ENCODE results near the gene GTPBP3.

GTPBP3 gene

DNA sequence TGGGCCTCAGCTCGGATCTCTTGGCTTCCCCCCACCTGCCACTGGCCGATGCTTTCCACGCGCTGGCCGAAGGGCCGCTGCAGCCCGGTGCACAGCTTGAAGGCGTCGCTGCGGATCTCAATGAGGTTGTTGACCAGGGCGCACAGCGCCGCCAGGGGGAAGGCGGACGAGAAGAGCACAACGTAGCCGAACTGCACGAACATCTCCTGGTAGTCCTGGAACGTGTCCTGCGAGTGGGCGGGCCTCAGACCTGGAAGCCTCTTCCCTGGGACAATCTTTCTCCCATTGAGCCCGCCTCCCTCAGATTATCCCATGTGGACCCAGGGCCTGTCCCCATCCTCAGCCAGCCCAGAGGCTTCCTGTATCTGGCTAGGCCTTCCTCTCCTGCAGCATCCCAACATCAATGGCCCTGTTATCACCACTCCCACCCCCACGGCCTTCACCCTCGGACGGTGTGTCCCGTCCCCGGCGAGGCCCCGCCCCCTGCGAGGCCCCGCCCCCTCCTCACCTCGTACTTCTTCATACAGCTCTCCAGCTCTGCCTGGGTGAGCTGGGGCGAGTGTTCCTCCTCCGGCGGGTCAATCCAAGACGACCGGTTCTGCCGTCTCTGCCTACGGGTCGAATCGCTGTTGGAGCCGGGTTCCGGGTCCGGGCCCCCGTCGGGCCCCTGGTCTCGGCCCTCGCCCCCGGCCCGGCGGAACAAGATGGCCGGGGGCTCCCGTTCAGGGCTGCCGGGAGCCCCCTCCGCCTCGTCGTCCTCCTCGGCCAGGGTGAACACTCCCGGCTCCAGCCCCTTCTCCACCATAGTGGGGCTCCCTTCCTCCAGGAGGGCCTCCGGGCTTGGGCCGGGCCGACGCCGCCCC lies 9.5 kb upstream of the GTPBP3 start:
- peak; percentile 80 for DNase-seq (ENCODE audit: low spot score)

DNA sequence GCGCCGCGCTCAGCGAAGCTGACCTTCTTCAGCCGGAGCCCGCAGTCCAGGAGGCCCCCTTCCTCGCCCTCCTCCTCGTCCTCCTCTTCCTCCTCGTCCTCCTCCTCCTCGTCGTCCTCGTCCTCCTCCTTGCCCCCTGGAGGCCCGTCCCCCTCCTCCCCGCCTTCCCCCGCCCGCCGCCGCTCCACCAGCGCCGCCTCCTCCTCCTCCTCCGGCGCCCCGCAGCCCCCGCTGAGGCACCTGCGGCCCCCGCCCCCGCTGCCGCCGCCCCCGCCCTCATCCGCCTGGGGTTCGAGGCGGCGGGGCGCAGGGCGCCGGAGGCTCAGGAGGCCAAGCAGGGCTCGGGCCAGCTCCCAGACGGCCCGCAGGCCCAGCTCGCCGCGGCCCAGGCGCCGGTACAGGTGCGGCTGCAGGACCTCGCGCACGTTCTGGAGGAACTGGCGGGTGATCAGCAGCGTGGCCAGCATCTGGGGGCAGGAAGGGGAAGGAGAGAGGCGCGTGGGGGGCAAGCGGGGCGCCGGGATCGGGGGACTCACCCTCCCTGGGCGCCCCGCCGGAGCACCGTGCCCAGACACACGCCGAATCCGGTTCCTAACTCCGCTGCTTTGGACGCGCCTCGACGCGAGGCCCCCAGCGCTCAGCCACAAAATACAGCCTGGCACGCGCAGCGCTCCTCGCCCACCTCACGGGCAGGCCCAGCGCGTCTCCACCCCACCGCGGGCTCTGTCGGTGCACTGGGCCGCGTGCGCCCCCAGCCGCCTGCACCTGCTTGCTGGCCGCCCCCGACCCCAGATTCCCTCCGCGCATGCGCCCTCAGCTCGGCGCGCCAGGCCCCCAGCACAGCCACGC lies 8.6 kb upstream of the GTPBP3 start:
- DNase-seq (ENCODE audit: low spot score) = no peak

DNA sequence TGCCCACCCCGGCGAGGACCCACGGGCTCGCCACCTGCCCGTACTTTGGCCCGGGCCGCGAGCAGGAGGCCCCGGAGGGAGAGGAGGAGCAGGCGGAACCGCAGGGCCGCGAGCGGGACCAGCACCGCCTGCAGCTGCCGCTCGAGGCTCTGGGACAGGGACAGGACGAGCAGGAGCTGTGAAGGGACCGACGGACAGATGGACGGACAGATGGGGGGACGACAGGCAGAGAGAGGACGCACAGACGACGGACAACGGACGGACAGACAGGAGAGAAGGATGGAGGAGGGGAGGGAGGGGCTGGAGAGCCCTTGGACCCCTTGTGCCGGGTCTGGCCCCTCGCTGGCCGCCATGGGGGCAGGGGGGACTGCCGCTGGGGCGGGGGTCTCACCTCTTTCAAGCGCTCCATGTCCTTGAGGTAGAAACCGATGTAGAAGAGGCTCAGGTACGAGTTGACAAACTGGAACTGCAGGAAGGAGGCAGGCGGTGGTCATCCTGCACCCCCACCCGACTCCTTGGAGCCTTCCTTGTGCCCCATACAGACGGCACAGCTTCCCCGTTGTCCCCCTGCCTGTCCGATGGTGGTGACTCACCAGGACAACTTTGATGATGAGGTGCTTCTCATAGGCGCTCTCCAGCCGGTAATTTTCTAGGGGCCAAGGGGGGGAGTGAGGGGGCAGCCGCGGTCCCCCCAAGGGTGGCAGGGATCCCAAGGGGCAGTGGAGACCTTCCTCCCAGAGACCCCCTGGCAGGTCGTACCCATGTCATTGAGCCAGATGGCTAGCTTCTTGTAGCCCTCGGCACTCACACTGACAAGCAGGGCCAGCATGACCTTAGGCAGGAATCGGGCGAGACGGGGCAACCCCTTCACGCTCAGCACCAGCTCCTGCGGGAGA lies 7.7 kb upstream of the GTPBP3 start:
- DNase-seq (ENCODE audit: low spot score) = no peak

DNA sequence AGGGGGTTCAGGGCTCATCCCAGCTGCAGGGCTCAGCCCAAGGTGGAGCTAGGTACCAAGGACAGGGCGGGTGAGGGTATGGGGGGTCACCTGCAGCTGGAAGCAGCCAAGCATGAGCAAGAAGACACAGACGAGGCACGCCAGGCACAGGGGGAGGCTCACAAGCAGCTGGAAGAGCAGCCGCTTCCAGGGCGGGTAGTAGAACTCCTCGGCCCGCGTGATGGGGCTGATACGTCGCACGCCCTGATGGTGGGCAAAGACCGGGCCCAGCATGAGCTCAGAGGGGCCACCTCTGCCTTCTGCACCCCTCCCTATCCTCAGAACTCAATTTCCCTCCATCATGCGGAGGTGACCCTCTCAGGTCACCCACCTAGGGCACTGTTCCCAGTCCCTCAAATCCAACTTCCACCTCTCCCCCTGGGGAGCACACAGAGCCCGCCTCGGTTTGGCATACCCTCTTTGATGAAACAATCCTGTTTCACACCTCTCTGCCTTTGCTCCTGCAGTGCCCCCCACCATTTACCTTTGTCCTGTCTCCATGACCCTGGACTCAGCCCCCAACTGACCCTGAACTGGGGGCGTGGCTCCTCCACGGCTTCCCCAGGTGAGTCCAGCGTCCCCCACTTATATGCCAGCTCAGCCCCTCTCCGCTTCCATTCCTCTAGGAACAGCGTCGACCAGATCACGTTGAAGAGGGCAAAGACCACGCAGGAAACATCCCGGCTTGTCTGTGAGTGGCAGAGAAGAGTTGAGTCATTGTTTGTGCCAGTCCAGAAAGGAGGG lies 6.9 kb upstream of the GTPBP3 start:
- no peak for DNase-seq (ENCODE audit: low spot score)

DNA sequence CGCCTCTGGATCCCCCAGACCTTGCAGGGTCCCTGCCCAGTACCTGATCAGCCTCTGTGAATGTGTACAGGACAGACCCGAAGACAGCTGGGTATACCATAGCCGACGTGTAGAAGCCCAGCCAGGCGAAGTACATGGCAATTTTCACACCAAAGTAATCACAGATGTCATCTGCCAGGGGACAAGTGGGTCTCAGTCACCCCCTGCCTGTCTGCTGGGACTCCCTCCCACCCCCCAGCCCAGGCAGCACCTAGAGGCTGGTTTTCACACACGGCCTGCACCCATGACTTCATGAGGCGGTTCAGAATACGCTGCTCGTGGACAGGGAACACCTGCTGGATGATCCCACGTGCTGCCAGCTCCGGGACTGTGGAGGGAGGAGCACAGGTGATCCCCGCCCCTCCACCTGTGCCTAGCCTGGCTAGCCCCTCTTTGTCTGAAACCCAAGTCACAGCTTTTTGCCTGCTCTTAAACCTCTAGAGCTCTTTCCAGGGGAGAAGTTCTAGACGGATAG lies 6.3 kb upstream of the GTPBP3 start:
- DNase-seq (ENCODE audit: low spot score) = no peak

DNA sequence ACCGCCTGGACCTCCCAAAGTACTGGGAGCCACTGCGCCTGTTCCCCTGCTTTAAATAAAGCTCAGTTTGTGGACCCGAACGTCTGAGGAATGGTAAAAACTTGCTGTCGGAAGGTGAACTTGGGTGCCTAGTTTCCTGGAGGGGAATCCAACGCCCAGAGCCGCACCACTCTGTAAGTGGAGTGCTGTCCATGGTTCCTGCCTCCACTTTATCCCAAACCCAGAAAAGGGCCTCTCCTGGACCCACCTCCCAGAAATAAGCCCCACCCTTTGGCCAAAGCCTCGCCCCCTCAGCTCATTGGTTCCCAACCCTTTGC lies 5.0 kb upstream of the GTPBP3 start:
- no peak for DNase-seq (ENCODE audit: low spot score)

DNA sequence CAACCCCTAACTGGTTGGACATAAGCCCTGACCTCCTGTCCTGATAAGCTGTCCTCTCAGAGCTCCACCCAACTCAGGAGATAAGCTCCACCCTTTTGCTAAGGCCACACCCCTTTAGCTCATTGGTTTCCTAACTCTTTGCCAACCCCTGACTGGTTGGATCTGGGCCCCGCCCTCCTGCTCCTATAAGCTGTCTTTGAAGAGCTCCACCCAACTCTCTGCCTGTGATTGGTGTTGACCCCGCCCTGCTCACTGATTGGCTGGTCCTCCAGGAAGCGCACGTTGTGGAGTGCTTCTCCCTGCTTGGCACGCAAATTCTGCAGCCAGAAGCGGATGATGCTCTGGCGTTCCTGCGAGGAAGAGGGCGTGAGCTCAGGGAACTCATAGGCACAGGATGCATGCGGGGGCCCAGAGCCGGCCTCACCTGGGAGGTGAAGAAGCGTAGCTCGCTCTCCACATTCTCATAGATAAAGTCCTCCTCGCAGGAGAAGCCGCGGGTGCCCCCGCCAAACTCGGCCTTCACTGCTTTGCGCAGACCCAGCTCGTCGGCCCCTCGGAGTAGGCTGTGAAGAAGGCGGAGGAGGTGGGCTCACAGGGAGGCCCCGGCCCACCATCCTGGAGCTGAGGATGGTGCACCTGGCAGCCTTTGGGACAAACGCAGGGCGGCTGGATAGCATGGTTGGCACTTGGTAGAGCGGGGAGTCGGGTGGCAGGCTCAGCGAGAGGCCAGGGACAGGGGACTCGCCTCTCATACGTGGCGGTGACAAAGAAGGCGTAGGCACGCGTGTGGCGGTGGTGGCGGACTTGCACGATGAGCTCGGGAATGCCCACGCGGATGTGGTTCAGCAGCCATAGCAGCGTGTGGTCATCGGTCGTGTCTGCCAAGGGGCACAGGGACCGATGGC lies 4.4 kb upstream of the GTPBP3 start:
- no peak for DNase-seq (ENCODE audit: low spot score)

DNA sequence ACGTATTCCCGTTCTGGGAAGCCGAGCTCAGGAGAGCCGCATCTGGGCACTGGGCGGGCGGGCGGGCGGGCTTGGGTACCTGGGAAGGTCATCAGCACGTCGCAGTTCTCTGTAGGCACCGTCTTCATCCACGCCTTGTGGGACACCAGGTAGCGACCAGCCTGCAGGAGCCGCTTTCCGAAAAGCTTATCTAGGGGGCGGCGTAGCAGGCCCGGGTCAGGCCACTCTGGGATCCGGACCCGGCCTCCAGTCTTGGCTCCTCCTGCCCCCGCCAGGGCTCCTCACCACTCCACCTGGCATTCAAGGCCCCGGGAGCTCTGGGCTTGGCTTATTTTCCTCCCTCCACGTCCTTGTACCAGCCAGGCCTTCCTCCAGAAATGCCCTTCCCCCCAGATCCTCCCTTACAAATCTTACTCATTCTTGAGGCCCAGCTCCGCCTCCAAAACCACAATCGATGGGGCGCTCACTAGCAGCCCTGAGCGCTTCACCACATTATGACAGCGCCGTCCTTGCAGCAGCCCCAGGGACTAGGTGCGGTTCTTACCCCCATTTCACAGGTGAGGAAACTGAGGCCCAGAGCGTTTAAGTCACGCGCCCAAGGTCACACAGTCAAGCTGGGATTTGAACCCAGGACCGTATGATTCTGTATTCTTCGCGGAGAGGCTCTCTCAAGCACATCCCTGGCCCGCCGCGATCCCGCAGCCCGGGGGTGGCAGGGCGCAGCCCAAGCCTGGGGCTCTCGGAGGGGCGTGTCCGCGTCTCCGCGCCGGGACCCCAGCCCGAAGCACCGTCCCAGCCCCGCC lies 3.5 kb upstream of the GTPBP3 start:
- no peak for DNase-seq (ENCODE audit: low spot score)

DNA sequence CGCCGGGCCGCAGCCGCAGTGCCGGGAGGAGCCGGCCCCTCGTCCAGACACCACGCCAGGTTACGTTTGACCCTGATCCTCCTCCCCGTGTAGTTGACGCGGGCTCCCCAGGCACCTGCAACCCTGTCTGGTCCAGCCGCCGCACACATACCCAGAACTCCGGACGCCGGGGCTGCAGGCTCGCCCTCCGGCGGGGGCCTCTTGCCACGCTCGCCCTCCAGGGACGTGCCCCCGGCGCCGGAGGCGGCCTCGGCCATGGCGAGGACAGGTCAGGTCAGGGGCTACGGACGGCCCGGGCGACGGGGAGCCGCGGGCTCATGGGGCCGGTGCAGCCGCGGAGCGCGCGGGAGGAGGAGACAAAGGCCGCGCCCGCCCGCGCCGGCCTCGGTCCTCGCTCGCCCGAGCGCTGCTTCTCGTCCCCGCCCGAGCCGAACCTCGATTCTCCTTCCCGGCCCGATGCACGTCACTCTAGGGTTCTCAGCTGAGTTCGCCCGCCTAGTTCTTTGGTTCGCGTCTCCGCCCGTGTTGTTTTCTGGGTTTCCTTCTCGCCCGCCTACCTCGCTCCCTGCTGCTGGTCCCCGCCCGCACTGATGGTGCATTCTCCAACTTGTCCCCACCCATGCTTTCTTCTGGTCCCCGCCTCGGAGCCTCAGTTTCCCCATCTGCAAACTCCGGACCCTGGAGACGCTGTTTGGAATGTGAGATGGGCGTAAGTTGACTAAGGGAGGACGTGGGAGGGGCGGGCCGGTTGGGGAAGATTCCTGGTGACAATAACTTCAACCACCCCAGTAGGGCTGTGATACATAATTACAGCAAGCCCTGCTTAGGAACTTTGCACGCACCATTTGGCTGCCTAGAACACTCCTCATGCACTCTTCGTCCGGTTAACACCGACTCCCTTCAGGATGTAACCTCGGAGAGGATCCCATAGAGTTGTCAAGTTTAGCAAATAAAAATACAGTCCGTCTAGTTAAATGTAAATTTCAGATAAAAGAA lies 2.6 kb upstream of the GTPBP3 start, which contains the start of gene ANO8:
ANO8 (minus strand) TSS at position 442 of the 996 bp plus-strand sequence; CDS start at position 257, 185 bp downstream.
- DNase-seq (ENCODE audit: low spot score) = peak; percentile 96

DNA sequence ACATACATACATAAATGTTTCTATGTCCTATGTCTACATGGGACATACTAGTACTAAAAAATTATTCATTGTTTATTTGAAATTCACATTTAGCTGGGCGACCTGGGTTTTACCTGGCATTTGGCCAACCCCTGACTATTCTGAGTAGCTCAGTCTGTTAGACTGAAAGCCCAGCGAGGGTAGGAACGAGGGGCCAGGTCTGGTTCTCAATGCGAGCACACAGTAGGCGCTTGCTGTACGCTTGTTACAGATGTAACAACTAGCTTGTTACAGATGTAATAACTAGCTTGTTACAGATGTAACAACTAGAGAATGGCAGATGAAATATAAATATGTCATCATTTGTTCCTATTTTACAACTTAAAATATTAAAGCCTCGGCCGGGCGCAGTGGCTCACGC lies 1.8 kb upstream of the GTPBP3 start:
- no peak for DNase-seq (ENCODE audit: low spot score)

DNA sequence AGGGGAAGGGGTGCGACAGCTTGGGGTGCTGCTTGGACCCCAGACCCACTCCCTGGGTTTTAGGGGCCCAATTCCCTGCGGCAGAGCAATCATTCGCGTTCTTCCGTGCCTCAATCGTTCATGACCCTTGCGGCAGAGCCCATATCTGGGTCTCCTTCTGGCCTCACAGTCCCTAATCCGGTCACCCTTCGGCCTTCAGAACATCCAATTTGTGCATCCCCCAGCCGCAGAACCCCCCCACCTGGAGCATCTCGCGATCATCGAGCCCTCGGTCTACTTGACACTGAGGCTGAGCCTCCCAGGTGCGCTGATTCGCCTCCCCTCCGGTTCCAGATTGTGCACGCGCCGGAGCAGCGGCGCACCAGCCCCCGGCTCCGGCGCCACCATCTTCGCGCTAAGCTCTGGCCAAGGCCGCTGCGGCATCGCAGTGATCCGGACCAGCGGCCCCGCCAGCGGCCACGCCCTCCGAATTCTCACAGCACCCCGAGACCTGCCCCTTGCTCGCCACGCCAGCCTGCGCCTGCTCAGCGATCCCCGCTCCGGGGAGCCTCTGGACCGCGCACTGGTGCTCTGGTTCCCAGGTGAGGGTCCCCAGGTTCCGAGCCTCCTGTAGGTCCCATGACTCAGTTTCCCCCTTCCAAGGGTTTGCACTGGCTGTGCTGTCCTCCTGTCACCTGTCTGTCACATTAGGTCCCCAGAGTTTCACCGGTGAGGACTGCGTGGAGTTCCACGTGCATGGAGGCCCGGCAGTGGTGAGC lies 501 bp downstream of the GTPBP3 start:
- DNase-seq (ENCODE audit: low spot score) = no peak

DNA sequence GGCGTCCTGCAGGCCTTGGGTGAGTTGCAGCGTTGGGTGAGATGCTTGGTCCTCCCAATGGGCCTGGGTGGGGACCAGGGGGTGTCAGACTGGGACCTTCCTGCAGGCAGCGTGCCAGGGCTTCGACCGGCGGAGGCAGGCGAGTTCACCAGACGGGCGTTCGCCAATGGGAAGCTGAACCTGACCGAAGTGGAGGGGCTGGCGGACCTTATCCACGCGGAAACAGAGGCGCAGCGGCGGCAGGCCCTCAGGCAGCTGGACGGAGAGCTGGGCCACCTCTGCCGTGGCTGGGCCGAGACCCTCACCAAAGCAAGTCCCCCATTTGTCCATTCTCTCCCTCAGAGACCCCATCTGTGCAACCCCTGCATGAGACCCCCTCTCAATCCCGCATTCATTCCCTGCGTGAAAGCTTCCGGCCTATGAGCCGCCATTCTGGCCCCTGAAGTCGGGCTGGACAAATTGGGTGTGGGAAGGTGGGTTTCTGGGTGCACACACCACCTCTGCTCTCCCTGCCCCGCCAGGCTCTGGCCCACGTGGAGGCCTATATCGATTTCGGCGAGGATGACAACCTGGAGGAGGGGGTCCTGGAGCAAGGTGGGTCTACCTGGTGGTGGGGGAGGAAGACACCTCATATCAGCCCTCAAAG lies 1.2 kb downstream of the GTPBP3 start:
- DNase-seq (ENCODE audit: low spot score) = no peak

DNA sequence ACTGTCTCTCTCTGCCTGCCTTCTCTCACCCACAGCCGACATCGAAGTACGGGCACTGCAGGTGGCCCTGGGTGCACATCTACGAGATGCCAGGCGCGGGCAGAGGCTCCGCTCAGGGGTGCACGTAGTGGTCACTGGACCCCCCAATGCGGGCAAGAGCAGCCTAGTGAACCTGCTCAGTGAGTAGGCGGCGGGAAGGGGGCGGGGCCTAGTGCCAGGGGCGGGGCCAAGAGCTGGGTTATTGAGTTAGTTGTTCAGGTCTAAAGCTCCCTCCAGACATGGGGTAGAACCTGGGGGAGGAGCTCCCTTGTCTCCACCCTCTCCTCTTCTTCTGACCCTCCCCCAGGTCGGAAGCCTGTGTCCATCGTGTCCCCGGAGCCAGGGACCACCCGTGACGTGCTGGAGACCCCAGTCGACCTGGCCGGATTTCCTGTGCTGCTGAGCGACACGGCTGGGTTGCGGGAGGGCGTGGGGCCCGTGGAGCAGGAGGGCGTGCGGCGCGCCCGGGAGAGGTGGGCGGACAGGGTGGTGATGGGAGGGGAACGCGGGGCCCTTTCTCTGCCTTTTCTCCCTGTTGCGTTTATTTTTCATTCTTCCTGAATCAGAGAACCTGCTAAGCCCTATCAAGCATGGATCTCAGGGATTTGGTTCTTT lies 1.9 kb downstream of the GTPBP3 start:
- no peak for DNase-seq (ENCODE audit: low spot score)

DNA sequence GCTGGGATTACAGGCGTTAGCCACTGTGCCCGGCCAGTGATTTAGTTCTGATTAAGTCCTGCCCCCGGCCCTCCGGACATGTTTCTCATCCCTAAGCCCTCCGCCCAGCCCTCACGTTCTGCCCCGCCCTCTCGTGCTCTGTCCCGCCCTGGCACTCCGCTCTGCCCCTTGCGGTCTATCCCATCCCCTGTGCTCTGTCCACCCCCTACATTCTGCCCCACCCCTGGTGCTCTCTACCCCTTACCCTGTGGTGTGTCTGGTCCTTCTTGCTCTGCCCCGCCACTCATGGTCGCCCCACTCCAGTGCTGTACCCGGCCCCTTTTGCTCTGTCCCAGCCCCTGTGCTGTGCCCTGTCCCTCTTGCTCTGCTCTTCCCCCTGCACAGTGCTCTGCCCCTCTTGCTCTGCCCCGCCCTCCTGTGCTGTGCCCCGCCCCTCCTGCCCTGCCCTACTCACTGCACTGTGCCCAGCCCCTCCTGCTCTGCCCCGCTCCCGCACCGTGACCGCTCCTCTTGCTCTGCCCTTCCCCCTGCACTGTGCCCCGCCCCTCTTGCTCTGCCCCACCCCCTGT lies 3.0 kb downstream of the GTPBP3 start:
- DNase-seq (ENCODE audit: low spot score) = no peak

DNA sequence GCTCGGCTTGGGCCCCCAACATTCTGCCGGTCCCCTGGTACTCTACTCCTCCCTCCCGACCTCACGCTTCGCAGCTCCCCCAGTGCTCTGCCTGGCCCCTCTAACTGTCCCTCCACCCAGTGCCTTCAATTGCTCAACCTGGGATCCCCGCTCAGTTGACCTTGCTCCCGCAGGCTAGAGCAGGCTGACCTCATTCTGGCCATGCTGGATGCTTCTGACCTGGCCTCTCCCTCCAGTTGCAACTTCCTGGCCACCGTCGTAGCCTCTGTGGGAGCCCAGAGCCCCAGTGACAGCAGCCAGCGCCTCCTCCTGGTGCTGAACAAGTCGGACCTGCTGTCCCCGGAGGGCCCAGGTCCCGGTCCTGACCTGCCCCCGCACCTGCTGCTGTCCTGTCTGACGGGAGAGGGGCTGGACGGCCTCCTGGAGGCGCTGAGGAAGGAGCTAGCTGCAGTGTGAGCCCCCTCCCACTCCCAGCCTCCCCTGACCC lies 3.6 kb downstream of the GTPBP3 start:
- no peak for DNase-seq (ENCODE audit: low spot score)

DNA sequence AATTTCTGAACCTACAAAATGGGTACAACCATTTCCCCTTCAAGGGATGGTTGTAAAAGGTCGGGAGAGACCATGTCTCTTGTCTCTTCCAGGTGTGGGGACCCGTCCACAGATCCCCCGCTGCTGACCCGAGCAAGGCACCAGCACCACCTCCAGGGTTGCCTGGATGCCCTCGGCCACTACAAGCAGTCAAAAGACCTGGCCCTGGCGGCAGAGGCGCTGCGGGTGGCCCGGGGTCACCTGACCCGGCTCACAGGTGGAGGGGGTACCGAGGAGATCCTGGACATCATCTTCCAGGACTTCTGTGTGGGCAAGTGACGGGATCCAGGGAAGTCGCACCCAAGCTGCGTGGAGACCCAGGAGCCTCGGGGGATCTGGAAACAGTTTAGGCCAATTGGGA lies 4.0 kb downstream of the GTPBP3 start:
- no peak for DNase-seq (ENCODE audit: low spot score)
